Measurements from ENCODE around the gene NRIP3. TPM values are rescaled to one million over a fixed set of nuclear protein-coding genes. Genes with fewer than 3 reads are reported as not detected.
"Not testable (repeated sequence)": the region's sequence is repeated elsewhere in the genome, so short reads cannot be mapped to it uniquely, and the experiment has no call there.

The NRIP3 gene
- total RNA-seq, 1 donor from 2014 or later, result 1.3 TPM

DNA sequence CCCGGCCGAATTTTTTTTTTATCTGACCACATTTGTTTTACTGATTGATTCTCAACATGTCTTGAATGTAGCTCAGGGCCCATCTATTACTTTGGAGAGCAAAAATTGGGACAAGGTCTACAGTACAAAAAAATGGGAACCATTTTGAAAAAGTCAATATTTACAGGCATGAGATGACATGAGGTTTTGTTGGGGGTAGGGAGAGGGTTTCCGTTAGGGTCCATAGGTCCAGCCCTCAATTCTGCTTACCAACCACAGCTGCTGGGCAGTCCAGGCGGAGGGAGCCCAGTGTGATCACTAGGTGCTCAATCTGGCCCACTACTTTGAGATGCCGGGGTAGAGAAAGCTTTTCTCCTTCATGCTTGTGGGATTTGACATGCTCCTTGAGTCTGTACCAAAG, 18.3 kb downstream of the NRIP3 start:
- H3K27ac ChIP-seq, result no peak overlapping the region
- no peak for TF ChIP-seq CTCF (IDR thresholded peaks at IDR 0.05)
- DNase-seq (no peak), ATAC-seq (no peak)
- no peaks in the 10 kb centered on the region for H3K4me1 ChIP-seq
- no peak overlapping the region for H3K4me3 ChIP-seq
- no peaks in the 10 kb centered on the region for H3K9me3 ChIP-seq
- no peaks in the 10 kb centered on the region for H3K36me3 ChIP-seq
- H3K27me3 ChIP-seq, result no peaks in the 10 kb centered on the region
- intact Hi-C loops (cut with DNase I), result no loop called here

DNA sequence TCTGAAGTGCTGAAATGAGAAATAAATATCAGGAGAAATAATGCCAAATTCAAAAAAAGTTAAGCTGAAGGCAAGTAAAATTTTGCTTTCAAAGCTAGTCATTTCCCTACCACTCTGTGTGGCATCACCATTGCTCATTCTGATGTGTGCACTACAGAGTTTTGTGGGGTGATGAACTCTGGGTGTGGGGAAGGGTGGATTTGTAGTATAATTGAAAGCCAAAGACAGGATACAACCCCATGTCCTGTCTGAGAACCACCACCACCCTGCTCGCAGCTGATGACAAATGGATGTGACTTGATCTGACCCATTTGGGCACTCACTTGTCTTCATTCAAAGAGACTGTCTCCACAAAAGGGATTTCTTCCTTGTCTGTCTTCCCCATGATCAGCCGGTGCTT, 20.2 kb downstream of the NRIP3 start:
- TF ChIP-seq CTCF (IDR thresholded peaks at IDR 0.05), result no peak
- no peaks in the 10 kb centered on the region for H3K9me3 ChIP-seq
- H3K4me3 ChIP-seq, result no peak overlapping the region
- no peaks in the 10 kb centered on the region for H3K27me3 ChIP-seq
- DNase-seq (no peak), ATAC-seq (no peak)
- no peaks in the 10 kb centered on the region for H3K4me1 ChIP-seq
- intact Hi-C loops (cut with DNase I), result no loop called here
- no peak overlapping the region for H3K27ac ChIP-seq
- H3K36me3 ChIP-seq, result no peaks in the 10 kb centered on the region

DNA sequence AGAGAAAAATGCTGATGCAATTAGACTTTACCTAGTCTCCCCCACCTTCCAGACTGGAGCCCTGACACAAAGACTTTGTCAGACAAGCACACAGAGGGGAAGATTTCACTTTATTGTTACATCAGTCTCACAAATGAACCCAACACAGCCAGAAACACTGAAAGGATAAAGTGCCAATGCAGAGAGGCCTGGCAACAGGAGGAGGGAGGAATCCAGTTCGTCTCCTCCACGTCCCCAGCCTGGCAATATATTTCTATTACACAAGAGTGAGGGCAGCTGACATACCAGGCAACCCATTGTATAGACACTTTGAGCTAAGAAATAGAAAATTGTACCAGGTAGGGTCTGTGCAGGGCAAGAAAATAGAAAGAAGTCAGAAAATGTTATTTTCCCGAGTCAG, 23.3 kb downstream of the NRIP3 start:
- Histone ChIP-seq H3K27ac (no peak overlapping the region), H3K9me3 (no peaks in the 10 kb centered on the region), H3K4me3 (no peak overlapping the region), H3K4me1 (no peaks in the 10 kb centered on the region), H3K36me3 (no peaks in the 10 kb centered on the region), H3K27me3 (no peaks in the 10 kb centered on the region)
- no peak for TF ChIP-seq CTCF (IDR thresholded peaks at IDR 0.05)
- intact Hi-C loops (cut with DNase I), result no loop called here
- no peak for ATAC-seq
- no peak for DNase-seq

DNA sequence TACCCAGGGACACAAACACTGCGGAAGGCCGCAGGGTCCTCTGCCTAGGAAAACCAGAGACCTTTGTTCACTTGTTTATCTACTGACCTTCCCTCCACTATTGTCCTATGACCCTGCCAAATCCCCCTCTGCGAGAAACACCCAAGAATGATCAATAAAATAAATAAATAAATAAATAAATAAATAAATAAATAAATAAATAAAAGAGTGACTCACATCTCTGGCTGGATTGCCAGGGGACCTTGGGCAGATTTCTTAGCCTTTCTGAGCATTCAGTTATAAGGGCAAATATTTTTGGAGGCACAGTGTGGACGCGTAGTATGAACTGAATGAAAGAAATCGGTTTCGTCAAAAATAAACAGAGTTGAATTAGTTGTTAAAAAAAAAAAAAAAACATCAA, 24.4 kb downstream of the NRIP3 start:
- ATAC-seq; intact Hi-C loops (cut with DNase I); H3K36me3 ChIP-seq; H3K27ac ChIP-seq; DNase-seq; H3K27me3 ChIP-seq; H3K9me3 ChIP-seq; H3K4me1 ChIP-seq; H3K4me3 ChIP-seq: not testable (repeated sequence)

DNA sequence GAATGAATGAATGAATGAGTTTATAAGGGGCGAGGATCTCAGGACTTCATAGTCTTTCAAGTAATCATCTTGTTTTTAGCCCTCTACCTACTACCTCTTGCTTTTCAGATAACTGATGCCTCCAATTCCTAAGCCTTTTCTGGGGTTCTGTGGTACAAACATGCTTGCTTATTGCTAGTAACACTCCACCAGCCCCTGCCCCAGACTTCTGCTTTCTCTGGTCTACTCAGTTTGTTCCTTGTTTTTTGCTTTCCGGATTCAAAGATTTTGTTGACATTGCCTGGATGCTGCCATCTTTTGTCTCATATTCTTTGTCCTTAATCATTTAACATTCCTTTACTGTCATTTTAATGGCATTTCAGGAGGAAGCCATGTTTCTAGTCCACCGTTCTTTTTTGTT, 30.7 kb downstream of the NRIP3 start:
- Histone ChIP-seq H3K27me3 (no peaks in the 10 kb centered on the region), H3K4me1 (no peaks in the 10 kb centered on the region), H3K27ac (no peak overlapping the region), H3K9me3 (no peaks in the 10 kb centered on the region), H3K4me3 (no peak overlapping the region), H3K36me3 (no peaks in the 10 kb centered on the region)
- DNase-seq, result no peak
- no peak for TF ChIP-seq CTCF (IDR thresholded peaks at IDR 0.05)
- intact Hi-C loops (cut with DNase I), result no loop called here
- no peak for ATAC-seq

DNA sequence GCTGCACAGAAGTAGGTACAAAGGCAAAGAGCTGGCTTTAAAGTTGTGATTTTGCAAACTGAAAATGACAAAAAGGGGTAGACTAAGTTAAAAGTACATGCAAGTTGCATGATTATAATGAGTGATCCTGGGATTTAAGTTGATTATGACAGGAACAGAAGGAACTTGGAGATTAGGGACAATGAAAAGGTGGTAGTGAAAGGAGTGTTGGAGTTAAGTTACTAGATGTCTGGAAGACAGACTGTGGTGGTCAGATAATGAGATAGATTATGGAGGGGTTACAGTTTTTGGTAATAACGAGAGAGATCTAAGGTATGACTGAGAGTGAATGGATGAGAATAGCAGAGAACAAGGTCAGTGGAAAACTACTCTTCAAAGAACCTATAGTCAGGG, 31.9 kb downstream of the NRIP3 start:
- H3K9me3 ChIP-seq, result no peaks in the 10 kb centered on the region
- no peaks in the 10 kb centered on the region for H3K27me3 ChIP-seq
- no peaks in the 10 kb centered on the region for H3K36me3 ChIP-seq
- no peak for ATAC-seq
- no peak overlapping the region for H3K27ac ChIP-seq
- H3K4me1 ChIP-seq, result no peaks in the 10 kb centered on the region
- no peak overlapping the region for H3K4me3 ChIP-seq
- TF ChIP-seq CTCF (IDR thresholded peaks at IDR 0.05), result no peak
- intact Hi-C loops (cut with DNase I), result no loop called here
- no peak for DNase-seq

All from upper lobe of right lung (tissue), 1 donor.